ENCODE measurements around the gene GNAI1. TPM values are rescaled to one million over a fixed set of nuclear protein-coding genes. Genes with fewer than 3 reads are reported as not detected.

The GNAI1 gene
- 25.2 and 26.7 TPM in 2 replicates for total RNA-seq
- long read RNA-seq, full-length matches to known transcripts, result 64 of 70 reads
- long read RNA-seq, partial matches to known transcripts, result 3 of 70 reads
- long read RNA-seq, other reads (novel, unspliced or antisense), result 3 of 70 reads

DNA sequence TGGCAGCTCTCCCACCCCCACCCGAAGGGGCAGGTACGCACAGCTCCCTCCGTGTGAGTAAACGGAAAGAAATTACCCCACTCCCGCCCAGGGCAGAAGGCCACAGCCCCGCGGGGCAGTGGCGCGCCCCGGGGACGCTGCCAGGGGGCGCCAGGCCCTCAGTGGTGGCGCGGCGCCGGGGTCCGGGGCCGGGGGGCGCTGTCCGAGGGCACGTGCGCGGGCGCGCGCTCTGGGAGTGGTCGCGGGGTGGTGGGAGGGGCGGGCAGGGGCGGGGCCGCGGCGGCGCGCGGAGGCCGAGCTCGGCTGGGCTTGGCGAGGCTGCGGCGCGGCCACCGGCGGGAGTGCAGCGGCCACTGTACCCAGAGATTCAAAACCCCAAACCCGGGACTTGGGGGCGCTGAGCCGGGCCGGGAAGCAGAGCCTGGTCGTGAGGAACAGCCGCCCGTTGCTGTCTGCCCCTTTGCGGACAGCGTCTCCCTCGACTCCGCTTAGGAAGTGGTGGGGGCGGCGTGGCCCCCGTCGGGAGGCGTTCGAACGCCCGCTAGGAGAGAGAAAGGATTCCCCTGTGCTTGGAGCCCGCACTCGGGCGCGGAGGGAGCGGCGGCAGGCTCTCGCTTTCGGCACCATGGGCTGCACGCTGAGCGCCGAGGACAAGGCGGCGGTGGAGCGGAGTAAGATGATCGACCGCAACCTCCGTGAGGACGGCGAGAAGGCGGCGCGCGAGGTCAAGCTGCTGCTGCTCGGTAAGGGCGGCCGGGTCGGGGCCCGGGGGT, at the start of gene GNAI1:
GNAI1 (plus strand) TSS at position 296 of the 773 bp plus-strand sequence; CDS start at position 626, 330 bp downstream.
- Mint-ChIP-seq H3K27ac (ENCODE audit: unreplicated experiment) (peak within 1 kb of the TSS; percentile 96), H3K9me3 (no peaks in the 10 kb centered on the region), H3K36me3 (ENCODE audit: low read depth) (no peaks in the 10 kb centered on the region), H3K4me3 (peak within 1 kb of the TSS; percentile 96), H3K4me1 (peaks cover 35% of the 10 kb centered on the region), H3K27me3 (ENCODE audit: low read depth) (no peaks in the 10 kb centered on the region)
- DNase-seq (ENCODE audit: low read depth, low spot score), result peak; percentile 75
- TF ChIP-seq, protein P1, sequence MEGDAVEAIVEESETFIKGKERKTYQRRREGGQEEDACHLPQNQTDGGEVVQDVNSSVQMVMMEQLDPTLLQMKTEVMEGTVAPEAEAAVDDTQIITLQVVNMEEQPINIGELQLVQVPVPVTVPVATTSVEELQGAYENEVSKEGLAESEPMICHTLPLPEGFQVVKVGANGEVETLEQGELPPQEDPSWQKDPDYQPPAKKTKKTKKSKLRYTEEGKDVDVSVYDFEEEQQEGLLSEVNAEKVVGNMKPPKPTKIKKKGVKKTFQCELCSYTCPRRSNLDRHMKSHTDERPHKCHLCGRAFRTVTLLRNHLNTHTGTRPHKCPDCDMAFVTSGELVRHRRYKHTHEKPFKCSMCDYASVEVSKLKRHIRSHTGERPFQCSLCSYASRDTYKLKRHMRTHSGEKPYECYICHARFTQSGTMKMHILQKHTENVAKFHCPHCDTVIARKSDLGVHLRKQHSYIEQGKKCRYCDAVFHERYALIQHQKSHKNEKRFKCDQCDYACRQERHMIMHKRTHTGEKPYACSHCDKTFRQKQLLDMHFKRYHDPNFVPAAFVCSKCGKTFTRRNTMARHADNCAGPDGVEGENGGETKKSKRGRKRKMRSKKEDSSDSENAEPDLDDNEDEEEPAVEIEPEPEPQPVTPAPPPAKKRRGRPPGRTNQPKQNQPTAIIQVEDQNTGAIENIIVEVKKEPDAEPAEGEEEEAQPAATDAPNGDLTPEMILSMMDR (conservative IDR thresholded peaks at IDR 0.05), result peak; percentile 57

GRCh38 chr7:80087051-80087770, 47.4 kb upstream of the GNAI1 start:
- DNase-seq (ENCODE audit: low read depth, low spot score), result no peak
- Mint-ChIP-seq H3K9me3 (no peaks in the 10 kb centered on the region), H3K36me3 (ENCODE audit: low read depth) (no peaks in the 10 kb centered on the region), H3K27me3 (ENCODE audit: low read depth) (no peaks in the 10 kb centered on the region), H3K4me3 (no peak overlapping the region), H3K27ac (ENCODE audit: unreplicated experiment) (no peak overlapping the region), H3K4me1 (peaks cover 5% of the 10 kb centered on the region)
- TF ChIP-seq, protein P1 (conservative IDR thresholded peaks at IDR 0.05), result no peak

DNA sequence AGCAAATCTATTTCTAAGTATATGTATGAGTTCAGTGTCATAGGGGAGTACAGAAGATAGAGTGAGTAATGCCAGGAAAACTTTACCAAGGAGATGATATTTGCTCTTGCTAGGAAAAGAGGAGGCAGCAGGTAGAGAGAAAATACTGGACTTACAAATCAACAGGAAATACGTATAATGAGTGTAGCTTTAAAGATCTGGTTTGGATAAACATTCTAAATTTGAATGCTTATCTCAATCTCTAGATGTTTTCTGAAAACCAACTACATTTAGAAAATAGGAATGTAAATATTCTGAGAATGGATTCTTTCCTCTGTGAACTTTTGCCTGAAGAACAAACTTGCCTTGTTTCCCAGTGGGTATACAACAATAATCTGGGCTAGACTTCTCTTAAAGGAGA, 46.9 kb upstream of the GNAI1 start:
- Mint-ChIP-seq H3K36me3 (ENCODE audit: low read depth) (no peaks in the 10 kb centered on the region), H3K27ac (ENCODE audit: unreplicated experiment) (no peak overlapping the region)
- TF ChIP-seq, protein P1 (conservative IDR thresholded peaks at IDR 0.05), result no peak

GRCh38 chr7:80088705-80089104, 45.9 kb upstream of the GNAI1 start:
- Mint-ChIP-seq H3K4me1 (peaks cover 5% of the 10 kb centered on the region), H3K27ac (ENCODE audit: unreplicated experiment) (no peak overlapping the region), H3K9me3 (no peaks in the 10 kb centered on the region), H3K27me3 (ENCODE audit: low read depth) (no peaks in the 10 kb centered on the region), H3K4me3 (no peak overlapping the region), H3K36me3 (ENCODE audit: low read depth) (no peaks in the 10 kb centered on the region)
- TF ChIP-seq, protein P1 (conservative IDR thresholded peaks at IDR 0.05), result no peak
- no peak for DNase-seq (ENCODE audit: low read depth, low spot score)

More for the DNA sequence above, 46.9 kb upstream of the GNAI1 start:
- Mint-ChIP-seq H3K4me3 (no peak overlapping the region), H3K4me1 (peaks cover 5% of the 10 kb centered on the region), H3K27me3 (ENCODE audit: low read depth) (no peaks in the 10 kb centered on the region), H3K9me3 (no peaks in the 10 kb centered on the region)
- DNase-seq (ENCODE audit: low read depth, low spot score), result no peak

DNA sequence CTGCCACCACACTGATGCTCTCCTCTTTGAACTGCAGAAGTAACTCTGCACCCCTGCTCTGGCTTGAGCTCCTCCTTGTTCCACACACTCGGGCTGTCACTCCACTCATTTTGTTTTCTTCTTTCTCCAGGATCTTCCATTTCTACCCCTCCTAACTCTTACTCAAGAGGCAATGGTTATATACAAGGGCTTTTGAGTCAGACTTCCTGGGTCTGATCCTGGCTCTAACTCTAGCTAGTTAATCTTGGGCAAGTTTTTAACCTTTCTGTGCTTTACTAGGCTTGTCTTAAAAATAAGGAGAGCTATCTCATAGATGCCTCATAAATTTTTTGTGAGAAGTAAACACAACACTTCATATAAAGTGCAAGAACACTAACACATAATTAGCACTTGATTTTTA, 45.3 kb upstream of the GNAI1 start:
- H3K27ac Mint-ChIP-seq (ENCODE audit: unreplicated experiment), result no peak overlapping the region
- H3K4me3 Mint-ChIP-seq, result no peak overlapping the region
- no peaks in the 10 kb centered on the region for H3K36me3 Mint-ChIP-seq (ENCODE audit: low read depth)

More for the DNA sequence above, 45.3 kb upstream of the GNAI1 start:
- TF ChIP-seq, protein P1 (conservative IDR thresholded peaks at IDR 0.05), result no peak
- Mint-ChIP-seq H3K27me3 (ENCODE audit: low read depth) (no peaks in the 10 kb centered on the region), H3K9me3 (no peaks in the 10 kb centered on the region), H3K4me1 (peaks cover 5% of the 10 kb centered on the region)
- DNase-seq (ENCODE audit: low read depth, low spot score), result no peak
